Mucosa of rectum (tissue), 2 donors: Measurements from ENCODE around the gene SYNDIG1.

Experiments
- H3K27ac ChIP-seq, 2 donors: one replicate each; pipeline ENCODE4 v1.7.0; 2013; ENCODE audit warnings: inconsistent platforms in 2 of 2, low read depth in 2 of 2, low read length in 2 of 2
- H3K27me3 ChIP-seq, 2 donors: one replicate each; pipeline ENCODE4 v1.7.0; 2013; ENCODE audit warnings: low read length in 2 of 2; ENCODE audit not compliant: control insufficient read depth in 2 of 2, insufficient read depth in 2 of 2
- H3K36me3 ChIP-seq, 2 donors: one replicate each; pipeline ENCODE4 v1.7.0; 2013; ENCODE audit warnings: low read length in 2 of 2; ENCODE audit not compliant: control insufficient read depth in 2 of 2, insufficient read depth in 2 of 2
- H3K4me1 ChIP-seq, 2 donors: one replicate each; pipeline ENCODE4 v1.7.0; 2013; ENCODE audit warnings: low read length in 2 of 2, mild to moderate bottlenecking in 1 of 2; ENCODE audit not compliant: control insufficient read depth in 2 of 2, insufficient read depth in 2 of 2
- H3K4me3 ChIP-seq, 2 donors: one replicate each; pipeline ENCODE4 v1.7.0; 2013; ENCODE audit warnings: low read length in 2 of 2
- H3K9ac ChIP-seq, 2 donors: one replicate each; pipeline ENCODE4 v1.7.0; 2013; ENCODE audit warnings: low read length in 2 of 2, low read depth in 1 of 2, mild to moderate bottlenecking in 1 of 2
- H3K9me3 ChIP-seq, 2 donors: one replicate each; pipeline ENCODE4 v1.7.0; 2013; ENCODE audit warnings: low read length in 2 of 2; ENCODE audit not compliant: control insufficient read depth in 2 of 2
- donor health status: healthy.
- donor health status: Normal muscosa, but diverticular disease.

SYNDIG1 gene

DNA sequence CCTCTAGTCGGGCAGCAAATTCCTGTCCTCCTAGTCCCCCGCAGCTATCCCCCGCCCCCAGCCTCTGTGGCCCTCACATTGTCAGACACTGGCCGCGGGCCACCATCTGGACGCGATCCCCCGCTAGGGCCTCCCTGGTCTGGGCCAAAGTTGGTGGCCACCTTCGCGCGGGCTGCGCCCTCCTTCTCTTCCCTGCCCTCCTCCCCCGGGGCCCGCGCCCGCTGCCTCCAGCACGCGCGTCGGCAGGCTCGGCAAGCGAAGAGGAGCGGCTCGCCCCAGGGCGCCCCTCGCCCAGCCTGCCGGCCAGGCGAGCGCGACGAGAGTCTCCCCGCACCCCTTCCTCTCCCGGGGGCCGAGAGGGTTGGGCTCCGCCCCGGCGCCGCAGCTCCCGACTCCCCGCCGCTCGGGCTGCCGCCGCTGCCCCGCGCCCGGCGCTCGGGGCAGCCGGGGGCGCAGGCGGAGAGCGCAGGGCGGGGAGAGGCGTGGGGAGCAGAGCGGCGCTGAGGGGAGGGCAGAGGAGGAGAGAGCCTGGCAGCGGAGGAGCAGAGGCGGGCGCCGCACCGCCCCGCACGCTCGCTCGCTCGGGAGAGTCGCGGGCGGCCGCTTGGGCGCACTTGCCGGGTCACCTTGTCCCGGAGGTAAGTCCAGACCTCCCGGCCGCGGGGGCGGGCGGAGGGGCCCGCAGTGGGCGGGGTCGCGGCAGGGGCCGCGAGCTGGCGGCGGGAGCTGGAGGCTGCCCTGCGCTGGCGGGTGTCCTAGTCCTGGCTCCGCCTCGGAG is at the start of gene SYNDIG1:
Gene SYNDIG1, plus strand, starts transcription at position 514 of the 778 bp plus-strand sequence. CDS start 73,469 bp downstream, outside the sequence.
- Histone ChIP-seq H3K4me3 (peak within 1 kb of the TSS; percentile 46 to 56), H3K27me3 (peaks cover 19 to 22% of the 10 kb centered on the region in 2 donors), H3K27ac (no peak within 1 kb of the TSS), H3K36me3 (no peaks in the 10 kb centered on the region), H3K9me3 (no peaks in the 10 kb centered on the region), H3K4me1 (no peaks in the 10 kb centered on the region), H3K9ac (no peak within 1 kb of the TSS)

DNA sequence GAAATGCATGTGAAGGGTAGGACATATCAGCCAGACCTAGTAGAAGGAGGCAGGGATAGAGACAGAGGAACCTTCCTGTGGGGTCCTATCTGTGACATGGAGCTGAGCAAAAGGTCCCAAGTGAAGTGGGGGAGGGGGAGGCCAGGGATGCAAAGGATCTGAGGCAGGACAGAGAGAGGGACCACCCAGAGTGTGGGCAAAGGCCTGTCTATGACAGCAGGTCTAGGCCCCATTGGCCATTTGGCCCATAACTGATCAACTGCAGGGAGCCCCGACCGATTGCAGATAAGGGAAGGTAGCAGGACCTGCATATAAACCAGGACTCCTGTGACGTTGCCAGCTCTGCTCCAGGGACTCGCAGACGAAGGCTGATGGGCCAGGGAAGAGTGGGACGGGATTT is 49.6 kb upstream of the SYNDIG1 start:
- H3K27ac ChIP-seq: no peak overlapping the region
- peaks cover 1 to 3% of the 10 kb centered on the region in 2 donors for H3K9me3 ChIP-seq
- no peaks in the 10 kb centered on the region for H3K4me1 ChIP-seq
- H3K4me3 ChIP-seq: no peak overlapping the region
- H3K36me3 ChIP-seq: no peaks in the 10 kb centered on the region
- no peaks in the 10 kb centered on the region for H3K27me3 ChIP-seq
- no peak overlapping the region for H3K9ac ChIP-seq

DNA sequence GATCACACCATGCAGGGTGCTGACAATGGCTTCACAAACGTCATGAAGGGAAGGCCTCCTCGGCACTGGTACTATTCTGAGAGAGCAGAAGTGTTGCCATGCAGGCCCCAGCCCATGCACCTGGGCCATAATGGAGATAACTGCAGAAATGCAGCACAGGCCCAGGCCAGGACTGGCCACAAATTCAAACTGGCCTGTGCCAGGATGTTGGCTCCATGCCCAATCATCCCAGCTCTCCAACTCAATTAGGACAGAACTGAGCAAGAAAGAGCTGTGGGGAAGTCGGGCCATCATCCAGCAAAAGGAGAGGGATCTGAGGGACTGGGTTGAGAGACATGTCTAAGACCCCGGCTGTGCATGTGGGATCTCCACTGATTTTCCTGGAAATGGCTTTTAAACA is 48.9 kb upstream of the SYNDIG1 start:
- Histone ChIP-seq H3K9ac (no peak overlapping the region), H3K9me3 (peaks cover 0 to 1% of the 10 kb centered on the region in 2 donors), H3K36me3 (no peaks in the 10 kb centered on the region), H3K27me3 (no peaks in the 10 kb centered on the region), H3K27ac (no peak overlapping the region), H3K4me3 (no peak overlapping the region), H3K4me1 (no peaks in the 10 kb centered on the region)

DNA sequence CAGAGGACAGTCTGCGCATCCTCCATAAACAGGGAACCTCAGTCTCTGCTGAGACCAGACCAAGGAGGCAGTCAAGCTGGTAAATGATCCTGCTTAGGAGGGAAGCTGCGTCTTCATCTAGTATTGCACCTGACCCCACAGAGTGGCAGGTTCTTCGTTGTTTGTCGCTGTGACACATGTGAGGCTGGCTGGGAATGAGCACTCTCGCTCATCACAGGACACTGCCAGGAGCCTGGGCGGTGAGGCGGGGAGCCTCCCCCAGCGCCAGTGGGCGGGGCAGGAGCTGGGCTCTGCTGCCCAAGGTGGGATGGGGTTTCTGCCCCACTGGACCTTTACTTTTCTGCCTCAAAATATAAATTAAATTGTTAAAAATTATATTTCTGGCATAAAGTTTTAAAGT is 48.4 kb upstream of the SYNDIG1 start:
- Histone ChIP-seq H3K27me3 (no peaks in the 10 kb centered on the region), H3K27ac (no peak overlapping the region), H3K9me3 (no peaks in the 10 kb centered on the region), H3K4me1 (no peaks in the 10 kb centered on the region), H3K4me3 (no peak overlapping the region), H3K9ac (no peak overlapping the region), H3K36me3 (no peaks in the 10 kb centered on the region)

DNA sequence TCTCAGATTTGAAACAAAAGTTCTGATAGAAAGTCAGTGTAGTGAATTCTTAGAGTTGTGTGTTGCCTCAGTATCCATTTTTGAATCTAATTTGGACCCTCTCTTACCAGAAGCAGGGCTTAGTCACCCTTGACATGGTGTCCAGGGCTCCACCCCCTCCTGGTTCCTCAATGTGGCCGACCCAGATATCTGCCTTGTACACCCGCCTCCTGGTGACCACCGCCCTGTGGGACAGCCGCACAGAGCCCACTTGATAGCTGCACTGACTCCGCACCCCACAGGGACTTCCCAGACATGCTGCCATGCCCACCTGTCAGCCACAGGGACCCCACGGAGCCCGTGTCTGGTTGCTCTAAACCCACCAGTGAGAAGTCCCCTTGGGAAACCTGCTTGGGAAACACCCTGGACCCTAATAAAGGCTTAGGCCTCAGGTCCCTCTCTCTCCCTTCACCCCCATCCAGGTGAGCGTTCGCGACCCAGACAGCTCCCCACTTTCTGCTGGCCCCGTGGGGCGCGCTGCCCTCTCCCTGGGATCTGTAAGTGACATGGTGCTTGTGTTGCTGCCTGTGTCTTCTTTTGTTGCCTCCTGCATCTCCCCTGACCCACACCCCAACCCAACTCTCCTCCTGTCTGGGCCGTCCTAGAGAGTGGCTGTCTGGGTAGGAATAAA is 47.2 kb upstream of the SYNDIG1 start:
- Histone ChIP-seq H3K4me3 (no peak overlapping the region), H3K27ac (no peak overlapping the region), H3K9ac (no peak overlapping the region), H3K27me3 (no peaks in the 10 kb centered on the region), H3K4me1 (no peaks in the 10 kb centered on the region), H3K36me3 (no peaks in the 10 kb centered on the region), H3K9me3 (peaks cover 0 to under 1% of the 10 kb centered on the region in 2 donors)

DNA sequence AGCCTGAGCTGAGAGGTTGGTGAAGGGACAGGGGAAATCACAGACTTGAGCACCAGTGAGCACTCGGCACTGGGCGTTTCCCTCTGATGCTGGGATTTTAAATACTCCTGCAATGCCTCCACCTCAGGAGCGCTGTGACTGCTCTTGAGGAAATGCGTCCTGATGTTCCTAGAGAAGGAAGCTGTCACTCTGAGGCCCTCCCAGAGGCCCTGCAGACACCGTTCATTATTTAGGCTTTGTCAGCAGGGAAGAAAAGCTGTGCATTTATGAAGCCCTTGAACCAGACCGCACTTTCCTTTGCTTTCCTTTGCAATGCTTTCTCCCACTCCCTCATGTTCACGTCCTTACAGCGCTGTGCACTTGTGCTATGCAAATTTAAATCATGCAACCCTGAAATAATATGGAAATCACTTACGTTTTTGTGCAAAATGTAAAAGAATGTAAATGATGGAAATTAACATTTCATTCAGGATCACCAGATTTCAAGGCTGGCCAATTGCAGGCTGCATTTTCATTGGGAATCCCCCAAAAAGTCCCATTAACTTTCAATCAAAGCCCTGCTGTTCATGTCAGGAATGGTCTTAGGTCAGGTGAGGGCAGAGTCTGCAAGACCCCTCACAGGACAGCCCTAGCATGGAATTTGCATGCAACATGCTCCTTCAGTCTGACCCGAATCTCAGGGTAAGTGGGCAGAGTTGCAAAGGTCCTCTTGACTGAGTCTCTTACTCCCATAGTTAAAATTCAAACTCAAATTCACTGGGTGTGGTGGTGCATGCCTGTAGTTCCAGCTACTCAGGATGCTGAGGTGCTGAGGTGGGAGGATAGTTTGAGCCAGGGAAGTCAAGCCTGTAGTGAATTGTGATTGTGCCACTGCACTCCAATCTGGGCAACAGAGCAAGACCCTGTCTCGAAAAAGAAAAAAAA is 45.8 kb upstream of the SYNDIG1 start:
- Histone ChIP-seq H3K9ac (no peak overlapping the region), H3K27me3 (no peaks in the 10 kb centered on the region), H3K4me1 (no peaks in the 10 kb centered on the region), H3K4me3 (no peak overlapping the region), H3K27ac (no peak overlapping the region), H3K36me3 (no peaks in the 10 kb centered on the region), H3K9me3 (peaks cover 0 to 2% of the 10 kb centered on the region in 2 donors)

DNA sequence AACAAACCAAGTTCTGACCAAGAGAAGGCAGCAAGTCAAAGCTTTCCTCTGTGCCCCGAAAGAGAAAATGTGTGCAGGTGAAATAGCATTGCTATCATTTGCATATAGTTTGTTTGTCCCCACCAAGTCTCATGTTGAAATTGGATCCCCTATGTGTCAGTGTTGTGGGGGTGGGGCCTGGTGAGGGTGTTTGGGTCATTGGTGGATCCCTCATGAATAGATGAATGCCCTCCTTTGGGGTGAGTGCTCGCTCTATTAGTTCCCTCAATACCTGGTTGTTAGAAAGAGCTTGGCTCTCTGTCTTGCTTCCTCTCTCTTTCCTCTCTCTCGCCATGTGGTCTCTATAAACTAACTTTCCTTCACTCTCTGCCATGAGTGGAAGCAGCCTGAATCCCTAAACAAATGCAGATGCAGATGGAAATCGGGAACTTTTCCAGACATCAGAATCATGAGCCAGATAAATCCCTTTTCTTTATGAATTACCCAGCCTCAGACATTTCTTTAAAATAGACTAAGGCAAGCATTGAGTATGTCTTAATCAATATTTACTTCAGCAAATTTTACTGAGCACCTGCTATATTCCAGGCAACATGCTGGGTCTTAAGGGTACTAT is 43.8 kb upstream of the SYNDIG1 start:
- no peaks in the 10 kb centered on the region for H3K27me3 ChIP-seq

DNA sequence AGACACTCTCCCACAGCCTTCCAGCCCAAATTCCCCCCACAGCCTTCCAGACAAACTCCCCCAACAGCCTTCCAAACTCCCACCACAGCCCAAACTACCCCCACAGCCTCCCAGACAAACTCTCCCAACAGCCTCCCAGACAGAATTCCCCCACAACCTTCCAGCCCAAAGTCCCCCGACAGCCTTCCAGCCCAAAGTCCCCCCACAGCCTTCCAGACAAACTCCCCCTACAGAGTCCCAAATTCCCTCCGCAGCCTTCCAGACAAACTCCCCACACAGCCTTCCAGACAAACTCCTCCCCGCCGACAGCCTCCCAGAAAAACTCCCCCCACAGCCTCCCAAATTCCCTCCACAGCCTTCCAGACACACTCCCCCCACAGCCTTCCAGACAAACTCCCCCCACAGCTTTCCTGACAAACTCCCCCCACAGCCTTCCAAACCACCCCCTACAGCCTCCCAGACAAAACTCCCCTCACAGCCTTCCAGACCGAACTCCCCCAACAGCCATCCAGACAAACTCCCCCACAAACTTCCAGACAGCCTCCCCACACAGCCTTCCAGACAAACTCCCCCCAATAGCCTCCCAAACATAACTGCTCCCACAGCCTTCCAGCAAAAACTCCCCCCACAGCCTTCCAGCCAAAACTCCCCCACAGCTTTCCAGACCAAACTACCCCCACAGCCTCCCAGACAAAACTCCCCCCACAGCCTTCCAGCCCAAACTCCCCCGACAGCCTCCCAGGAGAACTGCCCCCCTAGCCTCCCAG is 38.0 kb upstream of the SYNDIG1 start:
- Histone ChIP-seq H3K27me3 (no peaks in the 10 kb centered on the region), H3K9ac (no peak overlapping the region), H3K27ac (peak overlapping the region in 1 of 2 donors; percentile 32), H3K9me3 (peaks cover 0 to 2% of the 10 kb centered on the region in 2 donors), H3K4me3 (no peak overlapping the region), H3K36me3 (no peaks in the 10 kb centered on the region), H3K4me1 (peaks cover 0 to 2% of the 10 kb centered on the region in 2 donors)

More for the DNA sequence above, 43.8 kb upstream of the SYNDIG1 start:
- H3K4me3 ChIP-seq: no peak overlapping the region
- H3K9ac ChIP-seq: no peak overlapping the region
- peaks cover 0 to 2% of the 10 kb centered on the region in 2 donors for H3K9me3 ChIP-seq
- no peaks in the 10 kb centered on the region for H3K36me3 ChIP-seq
- H3K4me1 ChIP-seq: no peaks in the 10 kb centered on the region
- no peak overlapping the region for H3K27ac ChIP-seq

DNA sequence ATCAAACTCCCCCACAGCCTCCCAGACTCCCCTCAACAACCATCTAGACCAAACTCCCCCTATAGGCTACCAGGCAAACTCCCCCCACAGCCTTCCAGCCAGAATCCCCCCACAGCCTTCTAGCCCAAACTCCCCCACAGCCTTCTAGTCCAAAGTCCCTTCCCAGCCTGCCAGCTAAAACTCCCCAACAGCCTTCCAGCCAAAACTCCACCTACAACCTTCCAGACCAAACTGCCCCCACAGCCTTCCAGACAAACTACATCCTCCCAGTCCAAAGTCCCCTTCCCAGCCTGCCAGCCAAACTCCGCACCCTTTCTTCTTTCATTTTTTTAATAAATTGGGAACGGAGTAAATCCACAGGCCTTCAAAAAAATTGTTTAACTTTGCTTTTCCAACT is 37.4 kb upstream of the SYNDIG1 start:
- Histone ChIP-seq H3K27ac (peak overlapping the region in 1 of 2 donors; percentile 32), H3K9ac (no peak overlapping the region), H3K9me3 (peaks cover 0 to 2% of the 10 kb centered on the region in 2 donors), H3K36me3 (no peaks in the 10 kb centered on the region), H3K4me1 (peaks cover 3 to 7% of the 10 kb centered on the region in 2 donors), H3K4me3 (no peak overlapping the region), H3K27me3 (no peaks in the 10 kb centered on the region)
